Measurements from ENCODE around the gene DPT. TPM values are rescaled to one million over a fixed set of nuclear protein-coding genes. Genes with fewer than 3 reads are reported as not detected.

DPT gene
- total and polyA plus RNA-seq, 2 donors from 2014 or later: 2.6 to 4.8 TPM

DNA sequence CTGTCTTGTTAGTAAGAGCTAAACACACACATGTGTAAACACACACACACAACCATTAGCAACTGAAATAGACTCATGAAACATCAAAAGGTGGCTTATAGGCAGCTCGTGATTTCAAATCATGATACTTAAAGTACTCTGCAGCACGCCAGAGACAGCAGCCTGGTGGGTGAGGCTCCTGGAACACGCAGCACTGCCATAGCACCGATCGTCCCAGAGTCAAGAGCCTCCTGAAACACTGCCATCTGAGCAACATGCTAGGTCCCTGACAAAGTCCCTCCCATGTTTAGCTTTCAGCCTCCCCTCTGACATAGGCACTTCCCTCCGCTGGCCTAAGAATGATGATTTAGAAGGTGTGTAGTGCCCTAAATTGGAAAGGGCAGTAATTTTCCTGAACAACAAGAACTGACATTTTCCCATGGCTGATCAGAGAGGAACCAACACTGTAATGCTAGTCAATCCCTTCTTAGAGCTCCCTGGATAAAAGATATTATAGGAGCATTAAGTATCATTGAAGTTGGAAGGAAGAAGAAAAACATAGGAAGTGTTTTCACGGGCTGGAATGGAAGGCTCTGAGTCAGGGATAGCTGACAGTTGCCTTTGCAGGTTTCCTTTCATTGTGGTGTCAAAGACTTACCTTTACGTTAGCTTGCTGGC is 14.1 kb upstream of the DPT start:
- no peaks in the 10 kb centered on the region for H3K36me3 ChIP-seq (ENCODE audit: control insufficient read depth in 2 of 3, insufficient read depth in 3 of 3, low read length in 3 of 3)
- DNase-seq (no peak), FAIRE-seq (no peak)
- TF ChIP-seq, protein P1, sequence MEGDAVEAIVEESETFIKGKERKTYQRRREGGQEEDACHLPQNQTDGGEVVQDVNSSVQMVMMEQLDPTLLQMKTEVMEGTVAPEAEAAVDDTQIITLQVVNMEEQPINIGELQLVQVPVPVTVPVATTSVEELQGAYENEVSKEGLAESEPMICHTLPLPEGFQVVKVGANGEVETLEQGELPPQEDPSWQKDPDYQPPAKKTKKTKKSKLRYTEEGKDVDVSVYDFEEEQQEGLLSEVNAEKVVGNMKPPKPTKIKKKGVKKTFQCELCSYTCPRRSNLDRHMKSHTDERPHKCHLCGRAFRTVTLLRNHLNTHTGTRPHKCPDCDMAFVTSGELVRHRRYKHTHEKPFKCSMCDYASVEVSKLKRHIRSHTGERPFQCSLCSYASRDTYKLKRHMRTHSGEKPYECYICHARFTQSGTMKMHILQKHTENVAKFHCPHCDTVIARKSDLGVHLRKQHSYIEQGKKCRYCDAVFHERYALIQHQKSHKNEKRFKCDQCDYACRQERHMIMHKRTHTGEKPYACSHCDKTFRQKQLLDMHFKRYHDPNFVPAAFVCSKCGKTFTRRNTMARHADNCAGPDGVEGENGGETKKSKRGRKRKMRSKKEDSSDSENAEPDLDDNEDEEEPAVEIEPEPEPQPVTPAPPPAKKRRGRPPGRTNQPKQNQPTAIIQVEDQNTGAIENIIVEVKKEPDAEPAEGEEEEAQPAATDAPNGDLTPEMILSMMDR (IDR thresholded peaks at IDR 0.05; ENCODE audit: borderline replicate concordance, extremely low read depth, insufficient read depth): no peak
- no peaks in the 10 kb centered on the region for H3K27me3 ChIP-seq (ENCODE audit: control insufficient read depth, insufficient read depth, low read length)
- intact Hi-C loops (cut with DNase I): no loop called here
- H3K4me1 ChIP-seq (ENCODE audit: control insufficient read depth in 2 of 3, insufficient read depth in 2 of 3, low read depth in 1 of 3, low read length in 3 of 3): no peaks in the 10 kb centered on the region
- H3K9me3 ChIP-seq (ENCODE audit: control insufficient read depth in 2 of 3, insufficient read depth in 1 of 3, low read length in 3 of 3): no peaks in the 10 kb centered on the region
- no peak overlapping the region for H3K4me3 ChIP-seq (ENCODE audit: low read length in 3 of 3)
- H3K27ac ChIP-seq (ENCODE audit: low read depth in 2 of 2, low read length in 2 of 2): no peak overlapping the region
- H3K9ac ChIP-seq (ENCODE audit: low read length in 3 of 3): no peak overlapping the region

DNA sequence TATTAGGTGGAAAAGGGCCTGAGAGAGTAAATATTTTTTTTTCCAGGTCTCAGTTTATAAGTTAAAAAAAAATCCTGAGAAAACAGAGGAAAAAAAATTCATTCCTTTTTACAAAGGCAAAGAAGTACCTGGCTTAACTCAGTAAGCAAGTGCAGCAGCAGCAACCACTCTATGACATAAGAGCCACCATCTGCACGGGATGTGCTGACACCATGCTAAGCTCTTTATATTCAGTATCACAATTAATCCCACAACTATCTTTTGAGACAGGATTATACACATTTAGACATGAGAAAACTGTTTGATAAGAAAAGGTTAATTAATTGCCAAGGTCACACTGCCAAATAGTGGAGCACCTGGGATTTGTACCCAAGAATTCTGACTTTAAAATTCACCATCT is 13.4 kb upstream of the DPT start:
- H3K27me3 ChIP-seq (ENCODE audit: control insufficient read depth, insufficient read depth, low read length): no peaks in the 10 kb centered on the region
- H3K36me3 ChIP-seq (ENCODE audit: control insufficient read depth in 2 of 3, insufficient read depth in 3 of 3, low read length in 3 of 3): no peaks in the 10 kb centered on the region
- DNase-seq (no peak), FAIRE-seq (no peak)
- no peaks in the 10 kb centered on the region for H3K9me3 ChIP-seq (ENCODE audit: control insufficient read depth in 2 of 3, insufficient read depth in 1 of 3, low read length in 3 of 3)
- H3K9ac ChIP-seq (ENCODE audit: low read length in 3 of 3): no peak overlapping the region
- no peak overlapping the region for H3K4me3 ChIP-seq (ENCODE audit: low read length in 3 of 3)
- intact Hi-C loops (cut with DNase I): no loop called here
- TF ChIP-seq, protein P1 (IDR thresholded peaks at IDR 0.05; ENCODE audit: borderline replicate concordance, extremely low read depth, insufficient read depth): no peak
- no peaks in the 10 kb centered on the region for H3K4me1 ChIP-seq (ENCODE audit: control insufficient read depth in 2 of 3, insufficient read depth in 2 of 3, low read depth in 1 of 3, low read length in 3 of 3)
- no peak overlapping the region for H3K27ac ChIP-seq (ENCODE audit: low read depth in 2 of 2, low read length in 2 of 2)

DNA sequence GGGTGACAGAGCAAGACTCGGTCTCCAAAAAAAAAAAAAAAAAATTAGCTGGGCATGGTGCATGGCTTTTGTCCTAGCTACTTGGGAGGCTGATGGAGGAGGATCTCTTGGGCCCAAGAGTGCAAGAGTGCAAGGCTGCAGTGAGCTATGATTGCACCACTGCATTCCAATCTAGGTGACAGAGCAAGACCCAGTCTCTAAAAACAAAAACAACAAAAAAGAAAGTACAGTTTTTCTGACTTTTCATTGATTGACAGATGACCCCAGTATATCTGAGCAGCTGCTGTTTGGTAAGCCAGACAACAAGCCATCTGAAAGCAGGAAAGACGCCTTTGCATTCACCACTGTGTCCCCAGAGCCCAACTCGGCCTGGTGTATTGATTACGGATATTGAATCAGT is 10.9 kb upstream of the DPT start:
- H3K27me3 ChIP-seq (ENCODE audit: control insufficient read depth, insufficient read depth, low read length): no peaks in the 10 kb centered on the region
- H3K9ac ChIP-seq (ENCODE audit: low read length in 3 of 3): no peak overlapping the region
- DNase-seq (no peak), FAIRE-seq (no peak)
- intact Hi-C loops (cut with DNase I): no loop called here
- H3K9me3 ChIP-seq (ENCODE audit: control insufficient read depth in 2 of 3, insufficient read depth in 1 of 3, low read length in 3 of 3): no peaks in the 10 kb centered on the region
- no peak overlapping the region for H3K27ac ChIP-seq (ENCODE audit: low read depth in 2 of 2, low read length in 2 of 2)
- no peaks in the 10 kb centered on the region for H3K4me1 ChIP-seq (ENCODE audit: control insufficient read depth in 2 of 3, insufficient read depth in 2 of 3, low read depth in 1 of 3, low read length in 3 of 3)
- no peaks in the 10 kb centered on the region for H3K36me3 ChIP-seq (ENCODE audit: control insufficient read depth in 2 of 3, insufficient read depth in 3 of 3, low read length in 3 of 3)
- TF ChIP-seq, protein P1 (IDR thresholded peaks at IDR 0.05; ENCODE audit: borderline replicate concordance, extremely low read depth, insufficient read depth): no peak
- no peak overlapping the region for H3K4me3 ChIP-seq (ENCODE audit: low read length in 3 of 3)

DNA sequence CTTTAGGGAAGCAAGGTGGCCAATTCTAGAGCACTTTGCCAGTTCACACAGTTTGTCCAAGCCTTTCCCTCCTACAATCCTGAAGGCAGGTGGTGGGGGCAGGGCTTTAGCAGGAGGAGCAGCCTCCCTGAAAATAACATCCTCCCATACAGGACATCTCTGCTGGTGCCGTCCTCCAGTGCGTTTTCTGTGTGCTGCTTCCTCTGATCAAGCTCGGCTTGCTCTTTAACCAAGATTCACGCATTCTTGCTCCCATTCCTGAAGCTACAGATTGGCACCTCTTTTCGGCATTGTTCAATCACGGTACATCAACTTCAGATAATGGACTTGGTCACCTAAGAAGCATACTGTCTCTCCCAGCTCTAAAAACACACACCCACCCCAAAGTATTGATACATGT is 7.5 kb upstream of the DPT start:
- Histone ChIP-seq H3K9me3 (ENCODE audit: control insufficient read depth in 2 of 3, insufficient read depth in 1 of 3, low read length in 3 of 3) (no peaks in the 10 kb centered on the region), H3K4me1 (ENCODE audit: control insufficient read depth in 2 of 3, insufficient read depth in 2 of 3, low read depth in 1 of 3, low read length in 3 of 3) (no peaks in the 10 kb centered on the region), H3K27ac (ENCODE audit: low read depth in 2 of 2, low read length in 2 of 2) (no peak overlapping the region), H3K27me3 (ENCODE audit: control insufficient read depth, insufficient read depth, low read length) (no peaks in the 10 kb centered on the region), H3K4me3 (ENCODE audit: low read length in 3 of 3) (no peak overlapping the region), H3K36me3 (ENCODE audit: control insufficient read depth in 2 of 3, insufficient read depth in 3 of 3, low read length in 3 of 3) (no peaks in the 10 kb centered on the region), H3K9ac (ENCODE audit: low read length in 3 of 3) (no peak overlapping the region)
- intact Hi-C loops (cut with DNase I): no loop called here
- FAIRE-seq: no peak
- DNase-seq: peak in 2 of 5 donors; percentile 30 to 40
- TF ChIP-seq, protein P1 (IDR thresholded peaks at IDR 0.05; ENCODE audit: borderline replicate concordance, extremely low read depth, insufficient read depth): no peak

All from kidney (tissue), 14 donors.